ENCODE measurements around the gene OSBPL9. TPM values are rescaled to one million over a fixed set of nuclear protein-coding genes. Genes with fewer than 3 reads are reported as not detected.

Gene OSBPL9
- total and polyA plus RNA-seq, 2 experiments from 2014 or later, result 82.7 to 102 TPM

DNA sequence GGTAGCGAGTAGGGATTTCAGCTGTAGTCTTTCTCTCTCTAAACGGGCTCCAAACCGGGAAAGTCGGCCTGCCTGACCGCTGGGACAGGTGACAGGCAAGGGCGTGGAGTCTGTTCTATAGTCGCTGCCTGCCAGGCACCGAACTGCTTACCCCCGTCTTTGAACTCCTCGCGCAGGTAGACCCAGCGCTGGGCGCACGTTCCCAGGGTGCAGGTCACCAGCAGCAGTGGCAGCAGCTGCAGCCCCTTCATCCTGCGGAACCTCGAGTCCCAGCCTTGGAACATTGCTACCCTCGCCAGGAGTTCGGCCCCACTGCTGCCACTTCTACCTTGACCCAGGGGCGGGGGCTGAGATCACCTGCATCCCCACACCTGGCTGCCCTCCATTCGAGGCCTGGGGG is 22.2 kb upstream of the OSBPL9 start:
- Histone ChIP-seq H3K4me2 (no peak overlapping the region), H3K4me1 (ENCODE audit: insufficient read depth) (no peaks in the 10 kb centered on the region; the same call in 1 of the 2 replicates), H3K9me2 (ENCODE audit: insufficient read depth) (no peaks in the 10 kb centered on the region), H2AFZ (peak overlapping the region; percentile 74; the same call in 1 of the 2 replicates), H3K79me2 (replicated peaks; ENCODE audit: insufficient read depth) (no peaks in the 10 kb centered on the region), H3K27ac (ENCODE audit: low read depth) (no peak overlapping the region), H3F3A (replicated peaks; ENCODE audit: low read depth) (no peaks in the 10 kb centered on the region), H4K20me1 (replicated peaks; ENCODE audit: insufficient read depth) (no peaks in the 10 kb centered on the region), H3K4me3 (no peak overlapping the region), H3K36me3 (ENCODE audit: insufficient read depth) (no peaks in the 10 kb centered on the region), H3K27me3 (ENCODE audit: insufficient read depth) (no peaks in the 10 kb centered on the region)
- H3K4me1 Mint-ChIP-seq, result peaks cover 3% of the 10 kb centered on the region; the same call in 1 of the 3 replicates
- H3K27ac Mint-ChIP-seq, result no peak overlapping the region
- ATAC-seq, result peak; percentile 28; the same call in 2 of the 3 replicates
- DNase-seq (ENCODE audit: low spot score), result no peak
- TF ChIP-seq REST (IDR thresholded peaks at IDR 0.05; ENCODE audit: unreplicated experiment) (no peak), POLR2AphosphoS5 (IDR thresholded peaks at IDR 0.05; ENCODE audit: low read depth) (no peak), STAT1 (IDR thresholded peaks at IDR 0.05; ENCODE audit: unreplicated experiment) (no peak), ZNF114 (CRISPR knock-in tag; IDR thresholded peaks at IDR 0.05) (no peak), ZNF331 (CRISPR knock-in tag; IDR thresholded peaks at IDR 0.05; ENCODE audit: low read depth) (no peak), EZH2 (IDR thresholded peaks at IDR 0.05; ENCODE audit: low read depth, unreplicated experiment) (no peak), CREB1 (CRISPR knock-in tag; IDR thresholded peaks at IDR 0.05; ENCODE audit: low read depth) (no peak)
- no peak overlapping the region for H3K4me3 Mint-ChIP-seq
- H3K36me3 Mint-ChIP-seq (ENCODE audit: low read depth), result no peaks in the 10 kb centered on the region
- peaks cover 6% of the 10 kb centered on the region for H3K27me3 Mint-ChIP-seq (ENCODE audit: insufficient read depth, low read depth, poor library complexity)
- no peaks in the 10 kb centered on the region for H3K9me3 Mint-ChIP-seq

GRCh38 chr1:51600529-51600928 is 16.4 kb upstream of the OSBPL9 start:
- no peaks in the 10 kb centered on the region for H3F3A ChIP-seq (replicated peaks; ENCODE audit: low read depth)
- no peak overlapping the region for H3K4me2 ChIP-seq
- H4K20me1 ChIP-seq (replicated peaks; ENCODE audit: insufficient read depth), result no peaks in the 10 kb centered on the region
- no peaks in the 10 kb centered on the region for H3K36me3 Mint-ChIP-seq (ENCODE audit: low read depth)
- H3K79me2 ChIP-seq (replicated peaks; ENCODE audit: insufficient read depth), result no peaks in the 10 kb centered on the region
- H3K4me1 ChIP-seq (ENCODE audit: insufficient read depth), result no peaks in the 10 kb centered on the region
- no peaks in the 10 kb centered on the region for H3K36me3 ChIP-seq (ENCODE audit: insufficient read depth)
- peaks cover 3% of the 10 kb centered on the region for H3K27me3 Mint-ChIP-seq (ENCODE audit: insufficient read depth, low read depth, poor library complexity)
- no peaks in the 10 kb centered on the region for H3K4me1 Mint-ChIP-seq
- no peak for DNase-seq (ENCODE audit: low spot score)
- H3K27me3 ChIP-seq (ENCODE audit: insufficient read depth), result no peaks in the 10 kb centered on the region
- no peaks in the 10 kb centered on the region for H3K9me3 Mint-ChIP-seq
- ATAC-seq, result no peak
- H3K27ac Mint-ChIP-seq, result no peak overlapping the region
- H3K4me3 ChIP-seq, result no peak overlapping the region
- no peak overlapping the region for H3K27ac ChIP-seq (ENCODE audit: low read depth)
- H3K4me3 Mint-ChIP-seq, result no peak overlapping the region
- TF ChIP-seq NANOG (IDR thresholded peaks at IDR 0.05; ENCODE audit: borderline replicate concordance) (no peak), CREB1 (CRISPR knock-in tag; IDR thresholded peaks at IDR 0.05; ENCODE audit: low read depth) (no peak), ZNF462 (CRISPR knock-in tag; IDR thresholded peaks at IDR 0.05) (no peak), JUNB (IDR thresholded peaks at IDR 0.05; ENCODE audit: unreplicated experiment) (no peak)
- TF ChIP-seq, protein P1, sequence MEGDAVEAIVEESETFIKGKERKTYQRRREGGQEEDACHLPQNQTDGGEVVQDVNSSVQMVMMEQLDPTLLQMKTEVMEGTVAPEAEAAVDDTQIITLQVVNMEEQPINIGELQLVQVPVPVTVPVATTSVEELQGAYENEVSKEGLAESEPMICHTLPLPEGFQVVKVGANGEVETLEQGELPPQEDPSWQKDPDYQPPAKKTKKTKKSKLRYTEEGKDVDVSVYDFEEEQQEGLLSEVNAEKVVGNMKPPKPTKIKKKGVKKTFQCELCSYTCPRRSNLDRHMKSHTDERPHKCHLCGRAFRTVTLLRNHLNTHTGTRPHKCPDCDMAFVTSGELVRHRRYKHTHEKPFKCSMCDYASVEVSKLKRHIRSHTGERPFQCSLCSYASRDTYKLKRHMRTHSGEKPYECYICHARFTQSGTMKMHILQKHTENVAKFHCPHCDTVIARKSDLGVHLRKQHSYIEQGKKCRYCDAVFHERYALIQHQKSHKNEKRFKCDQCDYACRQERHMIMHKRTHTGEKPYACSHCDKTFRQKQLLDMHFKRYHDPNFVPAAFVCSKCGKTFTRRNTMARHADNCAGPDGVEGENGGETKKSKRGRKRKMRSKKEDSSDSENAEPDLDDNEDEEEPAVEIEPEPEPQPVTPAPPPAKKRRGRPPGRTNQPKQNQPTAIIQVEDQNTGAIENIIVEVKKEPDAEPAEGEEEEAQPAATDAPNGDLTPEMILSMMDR (conservative IDR thresholded peaks at IDR 0.05; ENCODE audit: low read depth in 2 of 2), result no peak
- H3K9me2 ChIP-seq (ENCODE audit: insufficient read depth), result no peaks in the 10 kb centered on the region
- no peak overlapping the region for H2AFZ ChIP-seq
